K562 (cell line): ENCODE measurements around the gene SORCS2. TPM values are rescaled to one million over a fixed set of nuclear protein-coding genes. Genes with fewer than 3 reads are reported as not detected.

Experiments
- ATAC-seq: fragments of 200-7000 bp; cut with Tn5 transposase; 3 replicates; pipeline ENCODE4 v1.9.1; 2020; ENCODE audit warnings: moderate library complexity
- BruUV-seq: library from RNA; stranded (reverse); fragments of 400-500 nt; replicated peaks from 2 replicates; lab custom pipeline; 2021; lab: Mats Ljungman, UMichigan
- CTCF ChIA-PET: fragments of 300-600 bp; formaldehyde crosslinking; extraction: SDS; loops from one replicate; lab custom pipeline; 2021; ENCODE audit warnings: low intra/inter-chr PET ratio; lab: Yijun Ruan, JAX
- POLR2A ChIA-PET: fragments of 300-600, 350-650 bp; sonication (Branson Sonifier 250); formaldehyde crosslinking; extraction: SDS; loops from one replicate; lab custom pipeline; 2021; ENCODE audit warnings: antibody characterized with exemption, inconsistent platforms; lab: Yijun Ruan, JAX
- DNase-seq, 4 experiments: peaks; one replicate each; pipeline versions ENCODE4 v3.0.0 to v3.0.0-alpha.2; 2011 to 2018; ENCODE audit warnings: low spot score in 3 of 4, mixed read lengths in 3 of 4; ENCODE audit errors: extremely low read depth in 1 of 4
- FAIRE-seq: peaks from 2 replicates; lab custom pipeline; 2011; peaks lifted over from hg19 to GRCh38; lab: Jason Lieb, UNC
- H2AFZ ChIP-seq: 2 replicates; pipeline ENCODE4 v1.6.0; 2011; ENCODE audit warnings: low read depth, low read length, control low read depth, inconsistent platforms
- H3K27ac ChIP-seq: fragments of 200-600 bp; 3 replicates; pipeline ENCODE4 v1.8.0; 2011; ENCODE audit warnings: low read depth, mild to moderate bottlenecking, control low read depth, inconsistent platforms, low read length, moderate library complexity, mixed read lengths; ENCODE audit errors: extremely low read depth
- H3K27me3 ChIP-seq, 2 experiments: fragments of 300-600 bp in 1 of 2; 2 replicates in 1 of 2; 3 replicates in 1 of 2; pipeline versions ENCODE4 v1.6.0 to v1.8.0; 2011; ENCODE audit warnings: inconsistent platforms in 2 of 2, low read length in 2 of 2, mild to moderate bottlenecking in 1 of 2, mixed read lengths in 1 of 2, moderate library complexity in 1 of 2; ENCODE audit not compliant: control insufficient read depth in 2 of 2, insufficient read depth in 2 of 2
- H3K36me3 ChIP-seq: fragments of 300-600 bp; 3 replicates; pipeline ENCODE4 v1.8.0; 2011; ENCODE audit warnings: mild to moderate bottlenecking, low read length, inconsistent platforms; ENCODE audit not compliant: control insufficient read depth, insufficient read depth
- H3K4me1 ChIP-seq, 2 experiments: fragments of 200-600 bp in 1 of 2; replicated peaks in 1 of 2; 2 replicates in 1 of 2; 3 replicates in 1 of 2; pipeline versions ENCODE4 v1.5.1 to v1.8.0; 2011; ENCODE audit warnings: inconsistent platforms in 2 of 2, low read length in 2 of 2, mild to moderate bottlenecking in 1 of 2, mixed read lengths in 1 of 2, moderate library complexity in 1 of 2; ENCODE audit not compliant: control insufficient read depth in 2 of 2, insufficient read depth in 2 of 2
- H3K4me2 ChIP-seq: 2 replicates; pipeline ENCODE4 v1.6.1; 2011; ENCODE audit warnings: low read length, control low read depth, inconsistent platforms, mixed read lengths; ENCODE audit not compliant: insufficient read depth
- H3K4me3 ChIP-seq: fragments of 200-600 bp; sonication (generic), shearing (Covaris generic); 2 replicates; pipeline ENCODE4 v1.5.1; 2016; ENCODE audit warnings: control low read depth, inconsistent platforms
- H3K79me2 ChIP-seq: fragments of 200-600 bp; 3 replicates; pipeline ENCODE4 v1.8.0; 2011; ENCODE audit warnings: low read length, inconsistent platforms; ENCODE audit not compliant: control insufficient read depth, insufficient read depth
- H3K9ac ChIP-seq, 2 experiments: 2 replicates each; pipeline versions ENCODE4 v1.6.0 to v1.6.1; 2011; ENCODE audit warnings: low read depth in 2 of 2, low read length in 2 of 2, control low read depth in 1 of 2, inconsistent platforms in 1 of 2, mild to moderate bottlenecking in 1 of 2, mixed read lengths in 1 of 2; ENCODE audit not compliant: insufficient read depth in 1 of 2
- H3K9me1 ChIP-seq: one replicate; pipeline ENCODE4 v1.6.0; 2011; ENCODE audit warnings: inconsistent platforms, mild to moderate bottlenecking, low read length, moderate library complexity; ENCODE audit not compliant: control insufficient read depth, insufficient read depth
- H3K9me3 ChIP-seq: replicated peaks from 2 replicates; pipeline ENCODE4 v1.5.1; 2011; ENCODE audit warnings: low read depth, low read length, inconsistent platforms; ENCODE audit not compliant: control insufficient read depth, insufficient read depth
- H4K20me1 ChIP-seq: replicated peaks from 2 replicates; pipeline ENCODE4 v1.6.1; 2011; ENCODE audit warnings: low read length, inconsistent platforms, mixed read lengths; ENCODE audit not compliant: control insufficient read depth, insufficient read depth
- CHD1 ChIP-seq: fragments of 200-600 bp; sonication (generic); IDR thresholded peaks from one replicate; pipeline ENCODE4 v1.6.1; 2012; ENCODE audit warnings: mild to moderate bottlenecking, moderate library complexity, low read length, inconsistent platforms
- ELF4 ChIP-seq: fragments of 450-650 bp; formaldehyde crosslinking; IDR thresholded peaks from 2 replicates; pipeline ENCODE4 v1.4.0; 2022; ENCODE audit warnings: missing genetic modification characterization
- ETV1 ChIP-seq: fragments of 450-650 bp; conservative IDR thresholded peaks from 2 replicates; pipeline ENCODE4 v1.6.1; 2016; ENCODE audit warnings: missing genetic modification characterization, control low read depth, low read depth, missing compliant biosample characterization
- L3MBTL2 ChIP-seq: fragments of 450-650 bp; IDR thresholded peaks from 2 replicates; pipeline ENCODE4 v1.6.1; 2016; ENCODE audit warnings: mild to moderate bottlenecking, moderate library complexity
- MYNN ChIP-seq, 2 experiments: sonication (generic); formaldehyde crosslinking in 1 of 2; IDR thresholded peaks; 2 replicates each; pipeline versions ENCODE4 v1.5.0 to v1.6.1; 2016 to 2020; ENCODE audit warnings: antibody characterized with exemption in 1 of 2, missing genetic modification reagents in 1 of 2
- NR3C1 ChIP-seq: sonication (generic); formaldehyde crosslinking; IDR thresholded peaks from 2 replicates; pipeline ENCODE4 v1.8.1; 2022; ENCODE audit warnings: missing genetic modification reagents
- RBM34 ChIP-seq: fragments of 200-400 bp; formaldehyde crosslinking; IDR thresholded peaks from 2 replicates; pipeline ENCODE4 v1.6.1; 2018; ENCODE audit warnings: low read length, borderline replicate concordance; ENCODE audit not compliant: insufficient read depth
- RREB1 ChIP-seq: fragments of 250-450 bp; sonication (Bioruptor Pico); IDR thresholded peaks from 2 replicates; pipeline ENCODE4 v1.4.0; 2020
- ZFP1 ChIP-seq: fragments of 450-650 bp; formaldehyde crosslinking; IDR thresholded peaks from 2 replicates; pipeline ENCODE4 v1.4.0; 2020; ENCODE audit warnings: mild to moderate bottlenecking, mixed read lengths
- ZNF780A ChIP-seq: fragments of 250-450 bp; sonication (Bioruptor Pico); IDR thresholded peaks from 2 replicates; pipeline ENCODE4 v1.5.0; 2021; ENCODE audit warnings: mild to moderate bottlenecking
- ZNF79 ChIP-seq: fragments of 250-450 bp; sonication (Bioruptor Pico); IDR thresholded peaks from 2 replicates; pipeline ENCODE4 v1.4.0; 2020; ENCODE audit warnings: low read depth, mild to moderate bottlenecking, moderate library complexity
- WGBS: fragments of 100-300 bp; shearing (Covaris generic); methylation state at CpG from one replicate; pipeline ENCODE4 v1.1.6; 2016; ENCODE audit warnings: low coverage, mixed read lengths; ENCODE audit not compliant: insufficient coverage; ENCODE audit errors: missing lambda C conversion rate; 5-methylcytosine and 5-hydroxymethylcytosine counted together
- in situ Hi-C: fragments of 300-500 bp; cut with MboI; formaldehyde crosslinking; loops from 4 replicates; pipeline ENCODE4 v1.15.0; 2018; ENCODE audit warnings: inconsistent platforms, mixed read lengths
- intact Hi-C: fragments of 100-400 bp; cut with micrococcal nuclease; formaldehyde crosslinking; loops from 2 replicates; pipeline ENCODE4 v1.14.2; 2022
- polyA plus RNA-seq, 8 experiments: library from polyadenylated mRNA; depleted of rRNA in 4 of 8; stranded (reverse) in 5 of 8; unstranded in 3 of 8; fragments of >200 nt; fragmentation: Nextera tagmentation in 2 of 8; fragmentation: Illumina TruSeq in 1 of 8; extraction: Ambion mirVana in 2 of 8; extraction: Trizol in 1 of 8; gene quantifications; 2 replicates each; pipeline versions ENCODE4 v1.2.1 to v1.2.3, GENCODE V29; 2011 to 2014; ENCODE audit warnings: inconsistent platforms in 1 of 8, missing spikeins in 1 of 8
- total RNA-seq, 7 experiments: library from RNA; depleted of rRNA in 6 of 7; stranded (reverse); fragments of >200 nt in 6 of 7; fragmentation: Illumina TruSeq in 2 of 7; extraction: Trizol in 2 of 7; gene quantifications; 2 replicates each; pipeline versions ENCODE4 v1.2.1 to v1.2.3, GENCODE V29; 2011 to 2021; ENCODE audit warnings: low replicate concordance in 1 of 7

The SORCS2 gene
- total and polyA plus RNA-seq, 9 of the 15 experiments (the other 6 are each of a cell fraction or from before 2014, with no cell fraction given), result not detected

- no peak overlapping the region for H2AFZ ChIP-seq
- no peak for FAIRE-seq
- H4K20me1 ChIP-seq, result no peaks in the 10 kb centered on the region; the same call in 1 of the 2 replicates
- no peak overlapping the region for H3K27ac ChIP-seq
- no peaks in the 10 kb centered on the region for H3K4me1 ChIP-seq
- H3K9me3 ChIP-seq, result no peaks in the 10 kb centered on the region
- H3K79me2 ChIP-seq, result no peaks in the 10 kb centered on the region
- ATAC-seq, result no peak
- 2% methylated on average over 11 of the region's 11 CpGs for WGBS
- in situ Hi-C loops, result no loop called here
- H3K9me1 ChIP-seq, result no peaks in the 10 kb centered on the region
- intact Hi-C loops, result no loop called here
- DNase-seq, result no peak
- H3K27me3 ChIP-seq, result peaks cover 0 to 24% of the 10 kb centered on the region in 2 experiments; a peak in 3 of 5 replicates
- no peak overlapping the region for H3K4me3 ChIP-seq
- ChIA-PET POLR2A (interaction anchor here (1.0 kb wide), 1 partner anchor 14 kb away, joined by 3 read pairs; no protein-coding TSS in a partner anchor), CTCF (no interaction called here)
- no peaks in the 10 kb centered on the region for H3K36me3 ChIP-seq
- TF ChIP-seq ETV1 (tag), result no peak
- no peak for TF ChIP-seq NR3C1 (CRISPR knock-in tag)
- TF ChIP-seq ZFP1 (CRISPR knock-in tag), result no peak
- TF ChIP-seq L3MBTL2, result no peak
- TF ChIP-seq CHD1, result no peak
- TF ChIP-seq ZNF79 (CRISPR knock-in tag), result no peak
- TF ChIP-seq RBM34, result no peak
- no peak for TF ChIP-seq ZNF780A (CRISPR knock-in tag)
- TF ChIP-seq MYNN (IDR thresholded peaks at IDR 0.05), result no peak
- TF ChIP-seq MYNN (CRISPR knock-in tag; IDR thresholded peaks at IDR 0.05), result no peak
- no peak for TF ChIP-seq ELF4
- TF ChIP-seq RREB1 (CRISPR knock-in tag), result no peak
- H3K9ac ChIP-seq, result no peak overlapping the region
- BruUV-seq, result no TSS peak
- no peak overlapping the region for H3K4me2 ChIP-seq
Measured at GRCh38 chr4:7535619-7536018, 343.3 kb downstream of the SORCS2 start.
